Right lobe of liver (tissue), 6 donors: ENCODE data around the gene PDLIM5. TPM values are rescaled to one million over a fixed set of nuclear protein-coding genes. Genes with fewer than 3 reads are reported as not detected.

Experiments
- ATAC-seq, 4 donors: fragments of 200-7000 bp; cut with Tn5 transposase; one replicate each; pipeline ENCODE4 v1.9.1; 2020; ENCODE audit warnings: mild to moderate bottlenecking in 4 of 4, moderate library complexity in 4 of 4
- DNase-seq, 3 donors: peaks; one replicate each; pipeline ENCODE4 v3.0.0-alpha.2; 2020
- H3K27ac ChIP-seq, 3 donors: fragments of 200-600 bp; one replicate each; pipeline ENCODE4 v1.8.0; 2022
- H3K27me3 ChIP-seq, 2 donors: fragments of 200-600 bp; one replicate each; pipeline ENCODE4 v1.8.0; 2022
- H3K36me3 ChIP-seq, 4 donors: fragments of 200-600 bp; sonication (generic) in 1 of 4; one replicate each; pipeline versions ENCODE4 v1.5.1 to v1.8.0; 2017 to 2022; ENCODE audit warnings: control low read depth in 1 of 4
- H3K4me1 ChIP-seq, 4 donors: fragments of 200-600 bp; sonication (generic) in 1 of 4; one replicate each; pipeline versions ENCODE4 v1.5.1 to v1.8.0; 2017 to 2022; ENCODE audit warnings: control low read depth in 1 of 4
- H3K4me3 ChIP-seq, 3 donors: fragments of 200-600 bp; one replicate each; pipeline ENCODE4 v1.8.0; 2022
- H3K9me3 ChIP-seq, 4 donors: fragments of 200-600 bp; sonication (generic) in 1 of 4; one replicate each; pipeline versions ENCODE4 v1.5.1 to v1.8.0; 2017 to 2022; ENCODE audit warnings: control low read depth in 1 of 4
- POLR2A ChIP-seq: fragments of 450-650 bp; IDR thresholded peaks from one replicate; pipeline ENCODE4 v1.6.1; 2017; ENCODE audit warnings: antibody characterized with exemption, mild to moderate bottlenecking
- WGBS: methylation state at CpG from one replicate; pipeline ENCODE4 v1.1.6; 2018; ENCODE audit warnings: low coverage, low lambda C conversion rate; ENCODE audit not compliant: insufficient coverage; ENCODE audit errors: missing lambda C conversion rate; 5-methylcytosine and 5-hydroxymethylcytosine counted together
- intact Hi-C, 2 donors: fragments of 100-400 bp; cut with DNase I; formaldehyde crosslinking; loops; one replicate each; pipeline versions ENCODE4 v1.11.2 to v1.14.1; 2022
- total RNA-seq, 6 experiments: library from RNA; depleted of rRNA in 2 of 6; stranded (reverse); fragments of >200 nt in 2 of 6; fragmentation: NEBNext Ultra II Directional in 3 of 6; extraction: Animal tissue kit (Norgen Biotek cat#: 25700) in 3 of 6; gene quantifications; one replicate each; pipeline versions ENCODE4 v1.1.0 to v1.2.4, GENCODE V29; 2016 to 2023
- TF ChIP-seq, protein P1 (sequence below), 4 donors: fragments of 200-600 bp in 3 of 4; fragments of 450-650 bp in 1 of 4; IDR thresholded peaks; one replicate each; pipeline versions ENCODE4 v1.5.1 to v1.8.0; 2016 to 2022; ENCODE audit warnings: antibody characterized with exemption in 4 of 4, mild to moderate bottlenecking in 2 of 4
- donor health status: DM: no; HTN: yes; CAD: no.
- donor health status: DM: no; HTN: no; CAD: no.
- donor health status: DM: no; HTN: no; CAD: no.
- donor health status: DM: no; HTN: yes; CAD: no.
- donor health status: DM: no; HTN: yes; CAD: no.

Gene PDLIM5
- total RNA-seq, 6 experiments from 2014 or later: 71.9 to 135 (median 101) TPM

DNA sequence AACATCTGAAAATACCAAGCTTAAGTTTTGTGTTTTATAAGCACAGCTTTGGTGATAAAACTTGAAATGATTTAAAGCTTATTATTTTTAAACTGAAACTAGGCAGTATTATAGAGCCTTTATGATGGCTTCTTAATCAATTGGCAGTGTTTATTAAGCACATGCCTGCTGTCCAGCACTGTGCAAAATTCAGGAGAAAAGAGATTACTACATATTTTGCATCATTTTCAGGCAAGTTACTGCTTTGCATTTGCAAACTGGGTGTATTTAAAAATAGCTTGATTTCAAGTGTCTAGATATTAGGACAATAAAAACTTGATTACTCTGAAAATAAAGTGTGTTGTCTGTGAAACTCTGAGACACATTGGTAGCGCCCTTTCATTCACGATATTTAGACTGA lies 126.5 kb downstream of the PDLIM5 start:
- WGBS: 73% methylated on average over 2 of the region's 2 CpGs
- no peak for TF ChIP-seq POLR2A
- Histone ChIP-seq H3K27ac (no peak overlapping the region), H3K9me3 (no peaks in the 10 kb centered on the region), H3K4me3 (no peak overlapping the region), H3K4me1 (peaks cover 0 to 8% (median 0%) of the 10 kb centered on the region in 4 donors), H3K27me3 (no peaks in the 10 kb centered on the region), H3K36me3 (peaks cover 0 to 8% (median 3%) of the 10 kb centered on the region in 4 donors)
- intact Hi-C loops: no loop called here
- DNase-seq: no peak
- ATAC-seq: no peak

DNA sequence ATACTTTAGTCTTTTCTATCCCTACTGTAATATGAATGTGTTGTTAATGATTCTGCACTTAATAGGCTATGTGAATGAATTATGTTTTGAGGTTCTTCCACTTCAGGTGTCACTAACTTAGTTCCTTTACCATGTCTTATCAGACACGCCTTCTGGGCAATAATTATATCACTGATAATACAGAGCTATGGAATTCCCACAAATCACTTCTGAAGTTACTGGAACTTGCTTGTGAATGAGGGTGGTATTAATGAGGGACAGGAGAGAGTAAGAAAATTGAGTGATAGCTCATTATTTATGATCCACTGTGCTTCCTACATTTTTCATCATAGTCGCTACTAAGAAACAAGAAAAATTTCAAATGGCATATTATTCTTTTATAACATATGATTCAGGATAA lies 130.0 kb downstream of the PDLIM5 start:
- intact Hi-C loops: no loop called here

DNA sequence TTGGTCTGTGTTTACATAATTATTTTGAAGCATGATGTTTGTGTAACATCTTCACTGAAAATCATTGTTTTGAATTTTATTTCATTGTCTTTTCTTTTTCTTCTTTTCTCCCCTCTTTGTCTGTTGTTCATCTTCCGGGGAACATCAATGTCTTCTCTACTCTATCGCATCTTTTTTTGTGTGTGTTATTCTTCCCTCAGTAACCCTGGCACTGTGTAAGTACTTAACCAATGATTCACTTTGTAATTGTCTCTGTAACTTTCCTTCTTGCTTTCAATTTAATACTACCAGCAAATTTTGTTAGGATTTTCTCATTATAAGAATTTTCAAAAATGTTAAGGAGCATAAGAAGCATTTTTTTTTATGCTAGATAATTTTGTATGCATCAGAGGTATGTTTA lies 130.8 kb downstream of the PDLIM5 start:
- H3K27me3 ChIP-seq: no peaks in the 10 kb centered on the region
- intact Hi-C loops: no loop called here
- no peaks in the 10 kb centered on the region for H3K9me3 ChIP-seq
- no peak overlapping the region for H3K27ac ChIP-seq
- H3K36me3 ChIP-seq: peaks cover 0 to 23% (median 11%) of the 10 kb centered on the region in 4 donors
- no peak for DNase-seq
- H3K4me3 ChIP-seq: no peak overlapping the region
- no peak for ATAC-seq
- WGBS: 82% methylated on average over 2 of the region's 2 CpGs
- TF ChIP-seq, protein P1, sequence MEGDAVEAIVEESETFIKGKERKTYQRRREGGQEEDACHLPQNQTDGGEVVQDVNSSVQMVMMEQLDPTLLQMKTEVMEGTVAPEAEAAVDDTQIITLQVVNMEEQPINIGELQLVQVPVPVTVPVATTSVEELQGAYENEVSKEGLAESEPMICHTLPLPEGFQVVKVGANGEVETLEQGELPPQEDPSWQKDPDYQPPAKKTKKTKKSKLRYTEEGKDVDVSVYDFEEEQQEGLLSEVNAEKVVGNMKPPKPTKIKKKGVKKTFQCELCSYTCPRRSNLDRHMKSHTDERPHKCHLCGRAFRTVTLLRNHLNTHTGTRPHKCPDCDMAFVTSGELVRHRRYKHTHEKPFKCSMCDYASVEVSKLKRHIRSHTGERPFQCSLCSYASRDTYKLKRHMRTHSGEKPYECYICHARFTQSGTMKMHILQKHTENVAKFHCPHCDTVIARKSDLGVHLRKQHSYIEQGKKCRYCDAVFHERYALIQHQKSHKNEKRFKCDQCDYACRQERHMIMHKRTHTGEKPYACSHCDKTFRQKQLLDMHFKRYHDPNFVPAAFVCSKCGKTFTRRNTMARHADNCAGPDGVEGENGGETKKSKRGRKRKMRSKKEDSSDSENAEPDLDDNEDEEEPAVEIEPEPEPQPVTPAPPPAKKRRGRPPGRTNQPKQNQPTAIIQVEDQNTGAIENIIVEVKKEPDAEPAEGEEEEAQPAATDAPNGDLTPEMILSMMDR (IDR thresholded peaks at IDR 0.05): no peak
- TF ChIP-seq POLR2A: no peak
- no peaks in the 10 kb centered on the region for H3K4me1 ChIP-seq

More for the DNA sequence above, 130.0 kb downstream of the PDLIM5 start:
- H3K4me3 ChIP-seq: no peak overlapping the region
- DNase-seq: no peak
- no peaks in the 10 kb centered on the region for H3K27me3 ChIP-seq
- no peak for TF ChIP-seq POLR2A
- no peak overlapping the region for H3K27ac ChIP-seq
- H3K4me1 ChIP-seq: no peaks in the 10 kb centered on the region
- no peaks in the 10 kb centered on the region for H3K9me3 ChIP-seq
- 100% methylated on average over 2 of the region's 2 CpGs for WGBS
- peaks cover 0 to 16% (median 11%) of the 10 kb centered on the region in 4 donors for H3K36me3 ChIP-seq
- no peak for ATAC-seq

DNA sequence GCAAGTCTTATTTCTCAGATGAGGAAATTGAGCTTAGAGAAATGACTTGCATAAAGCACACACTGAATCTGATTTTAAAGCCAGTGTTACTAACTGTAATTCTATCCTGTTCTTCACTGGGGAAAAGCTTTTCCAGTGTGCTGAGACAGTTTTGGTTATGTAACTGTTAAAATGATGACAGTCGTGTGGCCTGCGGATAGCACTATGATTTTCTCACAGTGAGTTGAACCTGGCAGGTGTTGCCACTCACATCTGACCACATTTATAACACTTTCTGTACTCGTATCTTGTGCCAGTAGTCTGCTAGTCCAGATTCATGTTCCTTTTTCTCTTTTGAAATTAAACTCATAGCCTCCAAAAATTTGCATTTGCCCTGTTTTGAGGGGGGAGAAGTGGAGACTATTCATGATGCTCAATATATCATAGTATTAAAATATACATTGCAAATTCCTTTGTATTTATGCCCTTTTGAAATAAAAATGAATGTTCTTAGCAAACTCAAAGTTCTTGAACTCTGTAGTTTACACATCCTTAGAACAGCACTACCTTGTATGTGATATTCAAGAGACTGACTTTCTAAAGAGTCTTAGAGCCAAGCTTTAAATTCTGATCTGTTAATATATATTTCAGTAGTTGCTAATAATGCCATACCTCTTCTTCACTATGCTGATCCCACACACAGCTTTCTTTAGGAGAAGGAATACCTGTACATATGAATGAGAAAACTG lies 132.3 kb downstream of the PDLIM5 start:
- ATAC-seq (peak in 1 of 4 donors; percentile 21), DNase-seq (no peak)
- Histone ChIP-seq H3K27me3 (no peaks in the 10 kb centered on the region), H3K27ac (no peak overlapping the region), H3K4me3 (no peak overlapping the region), H3K9me3 (no peaks in the 10 kb centered on the region), H3K36me3 (peaks cover 0 to 28% (median 9%) of the 10 kb centered on the region in 4 donors), H3K4me1 (no peaks in the 10 kb centered on the region)
- 48% methylated on average over 3 of the region's 3 CpGs for WGBS
- intact Hi-C loops: no loop called here
- TF ChIP-seq, protein P1 (IDR thresholded peaks at IDR 0.05): no peak
- TF ChIP-seq POLR2A: no peak

DNA sequence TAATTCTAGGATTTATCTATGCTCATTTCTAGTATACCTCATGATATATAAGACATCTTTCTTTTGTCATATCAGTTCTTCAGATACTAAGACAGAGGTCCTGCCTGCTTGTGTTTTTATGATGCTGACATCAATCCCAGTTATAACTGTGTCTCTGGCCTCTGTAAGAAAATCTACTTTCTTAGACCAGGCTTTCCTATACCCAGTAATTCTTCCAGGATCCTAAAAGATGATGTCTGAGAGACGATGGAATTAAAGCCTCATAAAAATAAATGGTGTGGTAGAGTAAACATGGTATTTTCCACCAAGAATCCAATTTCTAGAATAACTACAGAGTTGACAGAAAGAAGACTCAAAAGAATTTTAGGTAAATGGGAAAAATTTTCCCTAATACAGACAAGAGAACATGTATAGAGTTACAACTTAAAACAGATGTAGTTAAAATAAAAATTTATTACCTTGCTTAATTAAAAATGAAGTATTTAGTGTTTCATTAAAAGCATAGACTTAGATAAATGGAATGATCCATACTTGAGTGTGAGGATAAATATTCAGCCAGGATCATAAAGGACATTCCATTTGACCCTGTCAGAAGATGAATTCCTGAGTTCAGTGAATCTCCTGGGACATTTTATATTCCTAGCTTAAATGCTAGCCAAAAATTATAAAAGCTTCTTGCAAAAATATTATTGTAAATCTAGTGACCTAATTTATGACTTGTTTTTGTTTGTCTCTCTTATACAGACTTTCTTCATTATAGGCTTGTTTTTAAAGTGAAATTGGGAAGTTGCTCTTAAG lies 137.4 kb downstream of the PDLIM5 start:
- intact Hi-C loops: no loop called here
- DNase-seq (no peak), ATAC-seq (no peak)
- H3K27me3 ChIP-seq: no peaks in the 10 kb centered on the region
- no peak for TF ChIP-seq POLR2A
- TF ChIP-seq, protein P1 (IDR thresholded peaks at IDR 0.05): no peak
- WGBS: 90% methylated on average over 1 of the region's 1 CpG
- H3K27ac ChIP-seq: no peak overlapping the region
- H3K4me3 ChIP-seq: no peak overlapping the region
- H3K9me3 ChIP-seq: no peaks in the 10 kb centered on the region
- H3K36me3 ChIP-seq: peaks cover 0 to 34% (median 9%) of the 10 kb centered on the region in 4 donors
- H3K4me1 ChIP-seq: no peaks in the 10 kb centered on the region
